GM12875 (cell line): ENCODE results near the gene PHLPP1.

Source experiments
- H3K4me3 ChIP-seq: one replicate; pipeline ENCODE4 v1.5.1; 2011; ENCODE audit warnings: low read depth, low read length, control low read depth
- CTCF ChIP-seq: IDR thresholded peaks from 2 replicates; pipeline ENCODE4 v1.5.1; 2011; ENCODE audit warnings: low read depth, mild to moderate bottlenecking, control low read depth, inconsistent platforms, low read length, moderate library complexity, borderline replicate concordance; ENCODE audit not compliant: insufficient read depth

The PHLPP1 gene

GRCh38 chr18:62964432-62964831, 249.1 kb downstream of the PHLPP1 start:
- TF ChIP-seq CTCF, result no peak
- H3K4me3 ChIP-seq, result no peak overlapping the region

- no peak for TF ChIP-seq CTCF
- no peak overlapping the region for H3K4me3 ChIP-seq
Measured at GRCh38 chr18:62967089-62967488, 251.7 kb downstream of the PHLPP1 start.

- no peak for TF ChIP-seq CTCF
- H3K4me3 ChIP-seq, result no peak overlapping the region
Measured at GRCh38 chr18:62973689-62974088, 258.3 kb downstream of the PHLPP1 start.

- TF ChIP-seq CTCF, result no peak
- no peak overlapping the region for H3K4me3 ChIP-seq
Measured at GRCh38 chr18:62974388-62974787, 259.0 kb downstream of the PHLPP1 start.

GRCh38 chr18:62974928-62975675, 259.8 kb downstream of the PHLPP1 start:
- TF ChIP-seq CTCF, result no peak
- H3K4me3 ChIP-seq, result no peak overlapping the region

- H3K4me3 ChIP-seq, result no peak overlapping the region
- no peak for TF ChIP-seq CTCF
Measured at GRCh38 chr18:62975785-62976184, 260.4 kb downstream of the PHLPP1 start.

- H3K4me3 ChIP-seq, result no peak overlapping the region
- no peak for TF ChIP-seq CTCF
Measured at GRCh38 chr18:62976227-62976626, 260.9 kb downstream of the PHLPP1 start.
